Gastroesophageal sphincter (tissue), 4 donors: ENCODE data around the gene LARGE1. TPM values are rescaled to one million over a fixed set of nuclear protein-coding genes. Genes with fewer than 3 reads are reported as not detected.

ENCODE experiments used
- ATAC-seq: fragments of 150-250 bp; one replicate; pipeline ENCODE4 v1.9.1; 2016; ENCODE audit warnings: mild to moderate bottlenecking, moderate library complexity
- H3K27ac ChIP-seq, 4 donors: fragments of 200-600 bp; sonication (generic) in 3 of 4; 1 replicate in 3 of 4; 2 replicates in 1 of 4; pipeline ENCODE4 v1.5.1; 2016 to 2019
- H3K27me3 ChIP-seq: fragments of 200-600 bp; sonication (generic); one replicate; pipeline ENCODE4 v1.5.1; 2019
- H3K36me3 ChIP-seq, 2 donors: fragments of 200-600 bp; sonication (generic); one replicate each; pipeline ENCODE4 v1.5.1; 2019; ENCODE audit warnings: control low read depth in 1 of 2
- H3K4me1 ChIP-seq, 3 donors: fragments of 200-600 bp; sonication (generic); 1 replicate in 2 of 3; 2 replicates in 1 of 3; pipeline ENCODE4 v1.5.1; 2016 to 2019; ENCODE audit warnings: control low read depth in 2 of 3
- H3K4me3 ChIP-seq, 2 donors: fragments of 200-600 bp; sonication (generic); one replicate each; pipeline ENCODE4 v1.5.1; 2019; ENCODE audit warnings: mild to moderate bottlenecking in 1 of 2, moderate library complexity in 1 of 2
- H3K9me3 ChIP-seq, 3 donors: fragments of 200-600 bp; sonication (generic); one replicate each; pipeline ENCODE4 v1.5.1; 2017 to 2019; ENCODE audit warnings: control low read depth in 2 of 3
- EP300 ChIP-seq: sonication (generic); formaldehyde crosslinking; IDR thresholded peaks from one replicate; pipeline ENCODE4 v1.6.1; 2017; ENCODE audit warnings: antibody characterized with exemption, mild to moderate bottlenecking
- POLR2A ChIP-seq, 2 donors: fragments of 450-650 bp; IDR thresholded peaks; one replicate each; pipeline ENCODE4 v1.6.1; 2017; ENCODE audit warnings: antibody characterized with exemption in 2 of 2, mild to moderate bottlenecking in 2 of 2, moderate library complexity in 1 of 2
- POLR2AphosphoS5 ChIP-seq: sonication (generic); formaldehyde crosslinking; IDR thresholded peaks from one replicate; pipeline ENCODE4 v1.6.1; 2017; ENCODE audit warnings: antibody characterized with exemption
- WGBS, 2 donors: methylation state at CpG; one replicate each; pipeline ENCODE4 v1.1.5; 2018; ENCODE audit warnings: low coverage in 1 of 2; 5-methylcytosine and 5-hydroxymethylcytosine counted together
- total RNA-seq, 4 donors: library from RNA; depleted of rRNA; stranded (reverse); fragments of >200 nt; gene quantifications; one replicate each; pipeline ENCODE4 v1.1.0, GENCODE V29; 2016
- TF ChIP-seq, protein P1 (sequence below), 4 experiments: fragments of 200-600 bp in 2 of 4; fragments of 450-650 bp in 2 of 4; sonication (generic) in 1 of 4; IDR thresholded peaks; one replicate each; pipeline ENCODE4 v1.5.1; 2017 to 2019; ENCODE audit warnings: antibody characterized with exemption in 4 of 4, mild to moderate bottlenecking in 2 of 4, moderate library complexity in 2 of 4

The LARGE1 gene
- total RNA-seq, 4 donors from 2014 or later = 23.0 to 67.8 (median 48.0) TPM

DNA sequence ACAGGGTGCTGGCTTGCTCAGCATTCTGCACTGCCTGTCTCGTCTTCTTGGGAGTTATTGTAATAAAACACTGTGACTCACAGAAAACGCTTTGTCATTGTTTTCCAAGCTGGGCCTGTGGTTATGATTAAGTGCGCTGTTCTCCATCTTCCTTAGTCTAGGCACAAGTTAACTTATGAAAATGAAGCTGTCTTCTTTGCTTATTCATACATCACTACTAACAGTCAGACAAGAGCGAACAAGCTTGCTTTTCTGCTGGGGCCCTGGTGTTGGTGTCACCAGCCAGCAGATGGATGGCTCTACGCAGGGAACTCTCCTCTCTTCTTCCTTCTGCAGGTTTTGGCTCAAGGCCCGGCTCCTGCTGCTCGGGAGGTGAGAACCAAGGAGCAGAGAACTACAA, 482.0 kb downstream of the LARGE1 start:
- Histone ChIP-seq H3K4me3 (no peak overlapping the region), H3K9me3 (no peaks in the 10 kb centered on the region), H3K4me1 (peaks cover 0 to 17% (median 0%) of the 10 kb centered on the region in 3 donors), H3K27ac (peak overlapping the region in 1 of 4 donors; percentile 7), H3K36me3 (no peaks in the 10 kb centered on the region), H3K27me3 (no peaks in the 10 kb centered on the region)
- no peak for ATAC-seq
- TF ChIP-seq, protein P1, sequence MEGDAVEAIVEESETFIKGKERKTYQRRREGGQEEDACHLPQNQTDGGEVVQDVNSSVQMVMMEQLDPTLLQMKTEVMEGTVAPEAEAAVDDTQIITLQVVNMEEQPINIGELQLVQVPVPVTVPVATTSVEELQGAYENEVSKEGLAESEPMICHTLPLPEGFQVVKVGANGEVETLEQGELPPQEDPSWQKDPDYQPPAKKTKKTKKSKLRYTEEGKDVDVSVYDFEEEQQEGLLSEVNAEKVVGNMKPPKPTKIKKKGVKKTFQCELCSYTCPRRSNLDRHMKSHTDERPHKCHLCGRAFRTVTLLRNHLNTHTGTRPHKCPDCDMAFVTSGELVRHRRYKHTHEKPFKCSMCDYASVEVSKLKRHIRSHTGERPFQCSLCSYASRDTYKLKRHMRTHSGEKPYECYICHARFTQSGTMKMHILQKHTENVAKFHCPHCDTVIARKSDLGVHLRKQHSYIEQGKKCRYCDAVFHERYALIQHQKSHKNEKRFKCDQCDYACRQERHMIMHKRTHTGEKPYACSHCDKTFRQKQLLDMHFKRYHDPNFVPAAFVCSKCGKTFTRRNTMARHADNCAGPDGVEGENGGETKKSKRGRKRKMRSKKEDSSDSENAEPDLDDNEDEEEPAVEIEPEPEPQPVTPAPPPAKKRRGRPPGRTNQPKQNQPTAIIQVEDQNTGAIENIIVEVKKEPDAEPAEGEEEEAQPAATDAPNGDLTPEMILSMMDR (IDR thresholded peaks at IDR 0.05) = no peak
- TF ChIP-seq EP300 (no peak), POLR2AphosphoS5 (no peak), POLR2A (IDR thresholded peaks at IDR 0.05) (no peak)
- WGBS, 2 donors = 36 to 40% methylated on average over 4 to 6 of the region's 7 CpGs

DNA sequence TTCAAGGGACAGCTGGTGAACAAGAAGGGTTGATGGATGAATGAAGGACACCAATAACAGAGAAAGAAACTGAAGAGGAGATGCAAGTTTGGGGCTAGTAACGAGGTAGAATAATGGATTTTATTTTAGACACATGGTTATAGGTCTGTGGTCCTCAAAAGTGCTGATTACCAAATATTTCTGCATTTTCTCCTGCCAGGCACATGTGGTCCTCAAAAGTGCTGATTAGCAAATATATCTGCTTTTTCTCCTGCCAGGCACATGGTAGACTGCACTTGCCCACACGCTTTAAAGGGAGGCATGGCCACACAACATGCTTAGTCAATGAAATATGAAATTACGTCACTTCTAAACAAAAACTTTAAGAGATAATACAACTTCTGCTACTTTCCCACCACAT, 489.0 kb downstream of the LARGE1 start:
- H3K4me3 ChIP-seq = no peak overlapping the region
- H3K27me3 ChIP-seq = no peaks in the 10 kb centered on the region
- no peak for TF ChIP-seq POLR2A (IDR thresholded peaks at IDR 0.05)
- no peak for TF ChIP-seq EP300
- TF ChIP-seq, protein P1 (IDR thresholded peaks at IDR 0.05) = no peak
- TF ChIP-seq POLR2AphosphoS5 = no peak
- 70 to 86% methylated on average over 3 of the region's 3 CpGs for WGBS, 2 donors
- H3K4me1 ChIP-seq = peaks cover 0 to 6% (median 0%) of the 10 kb centered on the region in 3 donors
- no peaks in the 10 kb centered on the region for H3K9me3 ChIP-seq
- H3K36me3 ChIP-seq = peaks cover 0 to 29% of the 10 kb centered on the region in 2 donors
- no peak for ATAC-seq
- no peak overlapping the region for H3K27ac ChIP-seq

DNA sequence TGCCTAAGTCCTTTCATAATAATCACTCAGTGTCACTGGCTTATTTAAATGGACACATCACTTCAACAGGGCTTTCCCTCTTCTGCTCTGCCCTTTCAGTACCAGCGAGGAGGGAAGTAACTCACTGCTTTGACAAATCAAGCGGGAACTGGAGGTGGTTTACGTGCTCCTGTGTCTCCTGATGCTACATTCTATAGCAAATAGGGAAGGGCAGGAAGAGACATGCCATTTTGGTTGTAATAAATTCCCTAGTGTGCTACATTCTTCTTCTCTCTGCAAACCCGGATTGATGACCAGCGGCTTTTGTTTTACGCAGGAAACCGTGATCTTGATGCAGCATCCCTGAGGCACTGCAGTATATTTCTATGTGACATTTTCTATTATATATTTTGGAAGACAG, 491.0 kb downstream of the LARGE1 start:
- TF ChIP-seq POLR2A (IDR thresholded peaks at IDR 0.05) = no peak
- TF ChIP-seq, protein P1 (IDR thresholded peaks at IDR 0.05) = no peak
- no peak for TF ChIP-seq POLR2AphosphoS5
- TF ChIP-seq EP300 = no peak
- Histone ChIP-seq H3K36me3 (peaks cover 0 to 29% of the 10 kb centered on the region in 2 donors), H3K4me1 (peaks cover 0 to 7% (median 0%) of the 10 kb centered on the region in 3 donors), H3K9me3 (no peaks in the 10 kb centered on the region), H3K4me3 (no peak overlapping the region), H3K27ac (no peak overlapping the region), H3K27me3 (no peaks in the 10 kb centered on the region)
- 92 to 98% methylated on average over 5 to 6 of the region's 7 CpGs for WGBS, 2 donors
- ATAC-seq = no peak

DNA sequence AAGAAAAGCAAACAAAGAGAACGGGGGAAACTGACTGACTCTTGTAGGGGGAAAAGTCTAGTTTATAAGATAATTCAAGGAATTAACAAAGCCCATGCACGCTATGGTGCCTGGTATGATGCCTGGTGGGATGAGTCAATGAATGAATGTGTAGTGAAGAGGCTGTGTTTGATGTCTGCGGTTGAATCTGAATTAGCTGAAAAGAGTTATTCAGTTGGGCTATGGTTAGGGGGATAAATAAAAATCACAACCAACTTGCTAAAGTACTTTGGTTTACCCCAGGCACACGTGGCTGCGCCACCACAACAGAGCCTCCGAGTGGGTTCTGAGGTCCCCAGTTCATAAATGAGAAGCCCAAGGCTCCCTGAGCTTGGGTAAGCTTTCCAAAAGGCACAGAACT, 492.8 kb downstream of the LARGE1 start:
- Histone ChIP-seq H3K36me3 (peaks cover 0 to 35% of the 10 kb centered on the region in 2 donors), H3K27ac (no peak overlapping the region), H3K4me1 (peaks cover 0 to 7% (median 0%) of the 10 kb centered on the region in 3 donors), H3K9me3 (no peaks in the 10 kb centered on the region), H3K27me3 (no peaks in the 10 kb centered on the region), H3K4me3 (no peak overlapping the region)
- no peak for ATAC-seq
- TF ChIP-seq, protein P1 (IDR thresholded peaks at IDR 0.05) = no peak
- TF ChIP-seq EP300 (no peak), POLR2A (IDR thresholded peaks at IDR 0.05) (no peak), POLR2AphosphoS5 (no peak)
- 91 to 100% methylated on average over 2 to 6 of the region's 6 CpGs for WGBS, 2 donors

GRCh38 chr22:33426451-33426850, 493.8 kb downstream of the LARGE1 start:
- Histone ChIP-seq H3K4me1 (peaks cover 0 to 7% (median 0%) of the 10 kb centered on the region in 3 donors), H3K36me3 (peaks cover 0 to 33% of the 10 kb centered on the region in 2 donors), H3K27ac (no peak overlapping the region), H3K9me3 (no peaks in the 10 kb centered on the region), H3K4me3 (no peak overlapping the region), H3K27me3 (no peaks in the 10 kb centered on the region)
- 19 to 46% methylated on average over 3 of the region's 3 CpGs for WGBS, 2 donors
- ATAC-seq = no peak
- TF ChIP-seq POLR2A (IDR thresholded peaks at IDR 0.05) (no peak), POLR2AphosphoS5 (no peak), EP300 (no peak)
- TF ChIP-seq, protein P1 (IDR thresholded peaks at IDR 0.05) = no peak
